OCI-LY7 (cell line): ENCODE data around the gene TMEM204. TPM values are rescaled to one million over a fixed set of nuclear protein-coding genes. Genes with fewer than 3 reads are reported as not detected.

Experiments
- BruUV-seq: library from RNA; stranded (reverse); fragments of 400-500 nt; replicated peaks from 2 replicates; lab custom pipeline; 2021; lab: Mats Ljungman, UMichigan
- CTCF ChIA-PET: fragments of 300-600 bp; sonication (Branson Sonifier 250); formaldehyde crosslinking; loops from one replicate; lab custom pipeline; 2022; ENCODE audit warnings: antibody characterized with exemption; ENCODE audit not compliant: unreplicated experiment; lab: Charles Lee
- POLR2A ChIA-PET: fragments of 300-600 bp; sonication (Branson Sonifier 250); formaldehyde crosslinking; loops from one replicate; lab custom pipeline; 2022; ENCODE audit warnings: antibody characterized with exemption; lab: Charles Lee
- DNase-seq: peaks from one replicate; pipeline ENCODE4 v3.0.0-alpha.2; 2015; ENCODE audit warnings: low spot score
- H2AFZ ChIP-seq: fragments of 200-600 bp; sonication (generic), shearing (Covaris generic); 2 replicates; pipeline ENCODE4 v1.6.1; 2014; ENCODE audit warnings: mild to moderate bottlenecking, antibody characterized with exemption, low read length, moderate library complexity
- H3K27ac ChIP-seq: fragments of 200-600 bp; sonication (generic); 2 replicates; pipeline ENCODE4 v1.5.1; 2014; ENCODE audit warnings: mixed run types, low read depth, mild to moderate bottlenecking, moderate library complexity, low read length, inconsistent platforms; ENCODE audit not compliant: poor library complexity, severe bottlenecking
- H3K36me3 ChIP-seq: fragments of 200-600 bp; sonication (generic); 2 replicates; pipeline ENCODE4 v1.6.1; 2014; ENCODE audit warnings: mild to moderate bottlenecking, antibody characterized with exemption, low read length, moderate library complexity, mixed read lengths; ENCODE audit not compliant: insufficient read depth
- H3K4me1 ChIP-seq: fragments of 200-600 bp; sonication (generic); 2 replicates; pipeline ENCODE4 v1.5.1; 2014; ENCODE audit warnings: mild to moderate bottlenecking, low read length; ENCODE audit not compliant: insufficient read depth, poor library complexity, severe bottlenecking
- H3K4me2 ChIP-seq: fragments of 200-600 bp; sonication (generic); 2 replicates; pipeline ENCODE4 v1.6.1; 2014; ENCODE audit warnings: mild to moderate bottlenecking, low read length
- H3K4me3 ChIP-seq: fragments of 200-600 bp; sonication (generic); 2 replicates; pipeline ENCODE4 v1.5.1; 2014; ENCODE audit warnings: mild to moderate bottlenecking, low read depth, low read length; ENCODE audit not compliant: poor library complexity, severe bottlenecking
- H3K79me2 ChIP-seq: fragments of 200-600 bp; sonication (generic); 2 replicates; pipeline ENCODE4 v1.6.1; 2016; ENCODE audit warnings: low read depth, mild to moderate bottlenecking, low read length, moderate library complexity, mixed read lengths; ENCODE audit not compliant: insufficient read depth
- H3K9me2 ChIP-seq: fragments of 200-600 bp; sonication (generic); 2 replicates; pipeline ENCODE4 v1.6.1; 2016; ENCODE audit warnings: mild to moderate bottlenecking, low read length, mixed read lengths; ENCODE audit not compliant: insufficient read depth
- H3K9me3 ChIP-seq: fragments of 200-600 bp; sonication (generic); 2 replicates; pipeline ENCODE4 v1.6.1; 2014; ENCODE audit warnings: mild to moderate bottlenecking, mixed run types, low read length, mixed read lengths
- H4K20me1 ChIP-seq: fragments of 200-600 bp; sonication (generic); 2 replicates; pipeline ENCODE4 v1.6.1; 2014; ENCODE audit warnings: mild to moderate bottlenecking, antibody characterized with exemption, low read length, moderate library complexity, mixed read lengths; ENCODE audit not compliant: insufficient read depth
- CTCF ChIP-seq: fragments of 200-600 bp; sonication (generic); conservative IDR thresholded peaks from 2 replicates; pipeline ENCODE4 v1.5.1; 2014; ENCODE audit warnings: mild to moderate bottlenecking, antibody characterized with exemption, low read length, moderate library complexity, mixed read lengths
- EZH2phosphoT487 ChIP-seq: fragments of 200-600 bp; sonication (generic); IDR thresholded peaks from 2 replicates; pipeline ENCODE4 v1.6.1; 2018; ENCODE audit warnings: low read depth, borderline replicate concordance, mild to moderate bottlenecking, mixed run types, antibody characterized with exemption, low read length, moderate library complexity, mixed read lengths
- intact Hi-C: fragments of 100-400 bp; cut with micrococcal nuclease; formaldehyde crosslinking; loops from one replicate; pipeline ENCODE4 v1.10.0; 2022; ENCODE audit not compliant: unreplicated experiment
- total RNA-seq, 2 experiments: library from RNA; depleted of rRNA in 1 of 2; stranded (reverse); fragments of >200 nt in 1 of 2; shearing (Covaris generic) in 1 of 2; gene quantifications; 2 replicates each; pipeline ENCODE4 v1.2.3, GENCODE V29; 2014 to 2022

TMEM204 gene
- total RNA-seq, 2 experiments from 2014 or later, result not detected

- Histone ChIP-seq H3K36me3 (no peaks in the 10 kb centered on the region), H3K9me3 (no peaks in the 10 kb centered on the region), H3K9me2 (no peaks in the 10 kb centered on the region), H2AFZ (no peak overlapping the region), H3K4me3 (no peak overlapping the region), H3K4me1 (no peaks in the 10 kb centered on the region), H3K27ac (no peak overlapping the region), H3K4me2 (no peak overlapping the region), H4K20me1 (no peaks in the 10 kb centered on the region), H3K79me2 (no peaks in the 10 kb centered on the region)
- DNase-seq, result no peak
- ChIA-PET POLR2A (no interaction called here), CTCF (no interaction called here)
- BruUV-seq, result no TSS peak
- TF ChIP-seq EZH2phosphoT487, result no peak
- no peak for TF ChIP-seq CTCF
- intact Hi-C loops, result no loop called here
Measured at GRCh38 chr16:1559446-1559975, 26.0 kb downstream of the TMEM204 start.

GRCh38 chr16:1560153-1560552, 26.7 kb downstream of the TMEM204 start:
- Histone ChIP-seq H2AFZ (no peak overlapping the region), H3K4me2 (no peak overlapping the region), H3K27ac (no peak overlapping the region), H3K79me2 (no peaks in the 10 kb centered on the region), H3K4me1 (no peaks in the 10 kb centered on the region), H4K20me1 (no peaks in the 10 kb centered on the region), H3K9me2 (no peaks in the 10 kb centered on the region), H3K36me3 (no peaks in the 10 kb centered on the region), H3K4me3 (no peak overlapping the region), H3K9me3 (no peaks in the 10 kb centered on the region)
- TF ChIP-seq EZH2phosphoT487 (no peak), CTCF (no peak)
- DNase-seq, result no peak
- ChIA-PET POLR2A (no interaction called here), CTCF (no interaction called here)
- no TSS peak for BruUV-seq
- intact Hi-C loops, result no loop called here

GRCh38 chr16:1560866-1561265, 27.4 kb downstream of the TMEM204 start:
- intact Hi-C loops, result no loop called here
- BruUV-seq, result no TSS peak
- no peak overlapping the region for H3K27ac ChIP-seq
- POLR2A ChIA-PET, result no interaction called here
- no peak overlapping the region for H2AFZ ChIP-seq
- H3K36me3 ChIP-seq, result no peaks in the 10 kb centered on the region
- no peaks in the 10 kb centered on the region for H4K20me1 ChIP-seq
- H3K79me2 ChIP-seq, result no peaks in the 10 kb centered on the region
- CTCF ChIA-PET, result no interaction called here
- no peak overlapping the region for H3K4me2 ChIP-seq
- no peaks in the 10 kb centered on the region for H3K4me1 ChIP-seq
- DNase-seq, result no peak
- H3K9me2 ChIP-seq, result no peaks in the 10 kb centered on the region
- no peaks in the 10 kb centered on the region for H3K9me3 ChIP-seq
- TF ChIP-seq EZH2phosphoT487 (no peak), CTCF (no peak)
- no peak overlapping the region for H3K4me3 ChIP-seq
